Endothelial cell of umbilical vein (primary cell): ENCODE data around the gene CLP1. TPM values are rescaled to one million over a fixed set of nuclear protein-coding genes. Genes with fewer than 3 reads are reported as not detected.

Experiments used
- BruUV-seq: library from RNA; stranded (reverse); fragments of 400-500 nt; replicated peaks from 2 replicates; lab custom pipeline; 2021; lab: Mats Ljungman, UMichigan
- CTCF ChIA-PET: fragments of 300-600, 350-600 bp; sonication (Branson Sonifier 250); formaldehyde crosslinking; loops from one replicate; lab custom pipeline; 2021; ENCODE audit warnings: antibody characterized with exemption, inconsistent platforms; lab: Charles Lee
- POLR2A ChIA-PET: fragments of 300-600, 350-600 bp; sonication (Branson Sonifier 250); formaldehyde crosslinking; loops from one replicate; lab custom pipeline; 2021; ENCODE audit warnings: antibody characterized with exemption, inconsistent platforms; lab: Charles Lee
- DNase-seq: peaks from one replicate; pipeline ENCODE4 v3.0.0-alpha.2; 2011; ENCODE audit warnings: low read depth, low spot score
- FAIRE-seq: peaks from 2 replicates; lab custom pipeline; 2011; peaks lifted over from hg19 to GRCh38; lab: Jason Lieb, UNC
- H2AFZ ChIP-seq: 2 replicates; pipeline ENCODE4 v1.6.0; 2012; ENCODE audit warnings: low read depth, low read length, control low read depth, inconsistent platforms
- H3K27ac ChIP-seq: 2 replicates; pipeline ENCODE4 v1.5.1; 2011; ENCODE audit warnings: low read depth, mild to moderate bottlenecking, control low read depth, low read length, moderate library complexity; ENCODE audit not compliant: insufficient read depth
- H3K27me3 ChIP-seq, 2 experiments: 2 replicates each; pipeline versions ENCODE4 v1.6.0 to v1.6.1; 2011; ENCODE audit warnings: low read length in 2 of 2, mixed read lengths in 1 of 2; ENCODE audit not compliant: control insufficient read depth in 2 of 2, insufficient read depth in 2 of 2
- H3K36me3 ChIP-seq, 2 experiments: 2 replicates in 1 of 2; 3 replicates in 1 of 2; pipeline ENCODE4 v1.5.1; 2011; ENCODE audit warnings: low read length in 2 of 2, mild to moderate bottlenecking in 1 of 2, moderate library complexity in 1 of 2; ENCODE audit not compliant: control insufficient read depth in 2 of 2, insufficient read depth in 2 of 2; ENCODE audit errors: extremely low read depth in 1 of 2
- H3K4me1 ChIP-seq: 3 replicates; pipeline ENCODE4 v1.5.1; 2011; ENCODE audit warnings: mild to moderate bottlenecking, low read length; ENCODE audit not compliant: control insufficient read depth, insufficient read depth; ENCODE audit errors: extremely low read depth
- H3K4me2 ChIP-seq: 2 replicates; pipeline ENCODE4 v1.6.1; 2011; ENCODE audit warnings: low read length, control low read depth, mixed read lengths; ENCODE audit not compliant: insufficient read depth
- H3K4me3 ChIP-seq, 3 experiments: fragments of 200-600 bp in 1 of 3; sonication (generic), shearing (Covaris generic) in 1 of 3; replicated peaks in 1 of 3; 2 replicates each; pipeline ENCODE4 v1.5.1; 2011 to 2016; ENCODE audit warnings: control low read depth in 3 of 3, low read length in 3 of 3, mild to moderate bottlenecking in 2 of 3, inconsistent platforms in 1 of 3, low read depth in 1 of 3, moderate library complexity in 1 of 3; ENCODE audit not compliant: insufficient read depth in 1 of 3
- H3K79me2 ChIP-seq: 2 replicates; pipeline ENCODE4 v1.6.0; 2012; ENCODE audit warnings: low read length, inconsistent platforms; ENCODE audit not compliant: control insufficient read depth, insufficient read depth
- H3K9ac ChIP-seq: replicated peaks from 2 replicates; pipeline ENCODE3; 2011; ENCODE audit warnings: low read length, control low read depth; ENCODE audit not compliant: insufficient read depth; ENCODE audit errors: extremely low read depth
- H3K9me1 ChIP-seq: replicated peaks from 3 replicates; pipeline ENCODE4 v1.6.0; 2011; ENCODE audit warnings: mild to moderate bottlenecking, low read length; ENCODE audit not compliant: control insufficient read depth, insufficient read depth; ENCODE audit errors: extremely low read depth
- H3K9me3 ChIP-seq: replicated peaks from 2 replicates; pipeline ENCODE4 v1.5.1; 2012; ENCODE audit warnings: low read length, inconsistent platforms; ENCODE audit not compliant: control insufficient read depth, insufficient read depth
- H4K20me1 ChIP-seq: replicated peaks from 2 replicates; pipeline ENCODE3; 2011; ENCODE audit warnings: mild to moderate bottlenecking, low read length; ENCODE audit not compliant: control insufficient read depth, insufficient read depth; ENCODE audit errors: extremely low read depth
- CTCF ChIP-seq, 2 donors: IDR thresholded peaks; 1 replicate in 1 of 2; 2 replicates in 1 of 2; pipeline ENCODE4 v1.5.1; 2011; ENCODE audit warnings: low read length in 2 of 2, mild to moderate bottlenecking in 2 of 2, moderate library complexity in 2 of 2, control low read depth in 1 of 2, inconsistent platforms in 1 of 2, low read depth in 1 of 2; ENCODE audit not compliant: insufficient read depth in 1 of 2; ENCODE audit errors: extremely low read depth in 1 of 2
- EZH2 ChIP-seq: IDR thresholded peaks from 2 replicates; pipeline ENCODE4 v1.6.1; 2012; ENCODE audit warnings: borderline replicate concordance, low read depth, mild to moderate bottlenecking, moderate library complexity, low read length, inconsistent platforms; ENCODE audit not compliant: severe bottlenecking
- FOS ChIP-seq: IDR thresholded peaks from 2 replicates; pipeline ENCODE4 v1.6.1; 2011; ENCODE audit warnings: mild to moderate bottlenecking, low read length, moderate library complexity, borderline replicate concordance; ENCODE audit not compliant: insufficient read depth
- GATA2 ChIP-seq: IDR thresholded peaks from 2 replicates; pipeline ENCODE4 v1.7.0; 2011; ENCODE audit warnings: low read depth, mild to moderate bottlenecking, moderate library complexity, mixed read lengths, low read length; ENCODE audit not compliant: insufficient read length, insufficient read depth
- JUN ChIP-seq: IDR thresholded peaks from 2 replicates; pipeline ENCODE4 v1.6.1; 2011; ENCODE audit warnings: borderline replicate concordance, low read depth; ENCODE audit not compliant: insufficient read length, insufficient read depth
- MAX ChIP-seq: IDR thresholded peaks from 2 replicates; pipeline ENCODE4 v1.6.1; 2011; ENCODE audit not compliant: insufficient read depth, insufficient read length
- MYC ChIP-seq: IDR thresholded peaks from one replicate; pipeline ENCODE4 v1.6.1; 2011; ENCODE audit warnings: mild to moderate bottlenecking, low read depth, low read length
- POLR2A ChIP-seq: IDR thresholded peaks from 2 replicates; pipeline ENCODE4 v1.6.1; 2012; ENCODE audit warnings: low read depth, mild to moderate bottlenecking, control low read depth, low read length
- POLR2AphosphoS5 ChIP-seq: IDR thresholded peaks from 2 replicates; pipeline ENCODE4 v1.6.1; 2012; ENCODE audit warnings: low read depth, mild to moderate bottlenecking, control low read depth, low read length, moderate library complexity; ENCODE audit not compliant: insufficient read depth
- dilution Hi-C: fragments of 300-500 bp; cut with MboI; formaldehyde crosslinking; loops from one replicate; pipeline ENCODE4 v1.15.0; 2019; ENCODE audit warnings: low sequenced_read_pairs; ENCODE audit not compliant: extremely low pct_ligation_motif_present
- intact Hi-C: fragments of 100-400 bp; cut with micrococcal nuclease; formaldehyde crosslinking; loops from one replicate; pipeline ENCODE4 v1.10.0; 2022
- polyA plus RNA-seq, 4 experiments: library from polyadenylated mRNA; depleted of rRNA in 3 of 4; stranded (reverse) in 3 of 4; unstranded in 1 of 4; fragments of >200 nt; gene quantifications; 2 replicates each; pipeline versions ENCODE4 v1.2.1 to v1.2.3, GENCODE V29; 2011 to 2012; ENCODE audit warnings: missing spikeins in 1 of 4
- total RNA-seq: library from RNA; stranded (reverse); gene quantifications from 2 replicates; pipeline ENCODE4 v1.2.3, GENCODE V29; 2021

CLP1 gene
- total and polyA plus RNA-seq, 2 donors (not counting 3 experiments of a cell fraction or from before 2014, with no cell fraction given) = 17.9 to 20.8 TPM

GRCh38 chr11:57663975-57664374 lies 6.4 kb downstream of the CLP1 start:
- Histone ChIP-seq H4K20me1 (no peaks in the 10 kb centered on the region), H3K36me3 (peaks cover 14% of the 10 kb centered on the region in 2 experiments), H3K79me2 (peaks cover 18% of the 10 kb centered on the region), H3K4me3 (no peak overlapping the region), H3K9me3 (no peaks in the 10 kb centered on the region), H3K27ac (no peak overlapping the region), H3K4me2 (no peak overlapping the region), H3K9me1 (no peaks in the 10 kb centered on the region), H3K27me3 (no peaks in the 10 kb centered on the region), H3K4me1 (peaks cover 8% of the 10 kb centered on the region), H2AFZ (no peak overlapping the region), H3K9ac (no peak overlapping the region)
- CTCF ChIA-PET = no interaction called here
- intact Hi-C loops = loop anchor here (10.0 kb wide), 2 partner anchors 141 to 851 kb away; no protein-coding TSS in a partner anchor
- no TSS peak for BruUV-seq
- TF ChIP-seq MAX (no peak), EZH2 (no peak), POLR2A (no peak), MYC (no peak), JUN (no peak), FOS (no peak), GATA2 (no peak), POLR2AphosphoS5 (no peak), CTCF (IDR thresholded peaks at IDR 0.05; ENCODE audit: extremely low read depth in 1 of 2, insufficient read depth in 1 of 2, low read depth in 1 of 2, low read length in 2 of 2) (no peak)
- dilution Hi-C loops = no loop called here
- DNase-seq = no peak
- FAIRE-seq = no peak
- POLR2A ChIA-PET = no interaction called here
